Subcutaneous adipose tissue (tissue), 4 donors: ENCODE measurements around the gene PSAT1. TPM values are rescaled to one million over a fixed set of nuclear protein-coding genes. Genes with fewer than 3 reads are reported as not detected.

Experiments
- total RNA-seq, 4 donors: library from RNA; depleted of rRNA; stranded (reverse); fragments of >200 nt; gene quantifications; one replicate each; pipeline ENCODE4 v1.1.0, GENCODE V29; 2016
- TF ChIP-seq, protein P1 (sequence below): fragments of 450-650 bp; IDR thresholded peaks from one replicate; pipeline ENCODE4 v1.5.1; 2016; ENCODE audit warnings: low read depth, mild to moderate bottlenecking, control low read depth, antibody characterized with exemption, moderate library complexity

The PSAT1 gene
- total RNA-seq, 4 donors from 2014 or later, result 0.66 to 33.8 (median 5.8) TPM

DNA sequence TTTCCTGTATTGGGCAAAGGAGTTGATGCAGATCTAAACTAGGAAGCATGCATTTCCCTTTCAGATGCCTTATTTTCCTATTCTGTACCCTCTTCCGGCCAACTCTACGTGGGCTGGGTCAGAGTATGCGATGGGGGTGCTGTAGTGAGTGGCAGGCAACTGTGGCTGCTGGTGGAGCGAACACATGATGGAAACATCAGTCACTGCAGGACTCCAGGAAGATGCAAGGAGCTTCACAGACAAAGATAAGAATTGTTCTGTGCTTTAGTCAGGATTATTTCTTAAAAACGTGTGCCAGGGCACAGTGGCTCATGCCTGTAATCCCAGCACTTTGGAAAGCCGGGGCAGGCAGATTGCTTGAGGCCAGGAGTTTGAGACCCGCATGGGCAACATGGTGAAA is 75.1 kb downstream of the PSAT1 start:
- TF ChIP-seq, protein P1, sequence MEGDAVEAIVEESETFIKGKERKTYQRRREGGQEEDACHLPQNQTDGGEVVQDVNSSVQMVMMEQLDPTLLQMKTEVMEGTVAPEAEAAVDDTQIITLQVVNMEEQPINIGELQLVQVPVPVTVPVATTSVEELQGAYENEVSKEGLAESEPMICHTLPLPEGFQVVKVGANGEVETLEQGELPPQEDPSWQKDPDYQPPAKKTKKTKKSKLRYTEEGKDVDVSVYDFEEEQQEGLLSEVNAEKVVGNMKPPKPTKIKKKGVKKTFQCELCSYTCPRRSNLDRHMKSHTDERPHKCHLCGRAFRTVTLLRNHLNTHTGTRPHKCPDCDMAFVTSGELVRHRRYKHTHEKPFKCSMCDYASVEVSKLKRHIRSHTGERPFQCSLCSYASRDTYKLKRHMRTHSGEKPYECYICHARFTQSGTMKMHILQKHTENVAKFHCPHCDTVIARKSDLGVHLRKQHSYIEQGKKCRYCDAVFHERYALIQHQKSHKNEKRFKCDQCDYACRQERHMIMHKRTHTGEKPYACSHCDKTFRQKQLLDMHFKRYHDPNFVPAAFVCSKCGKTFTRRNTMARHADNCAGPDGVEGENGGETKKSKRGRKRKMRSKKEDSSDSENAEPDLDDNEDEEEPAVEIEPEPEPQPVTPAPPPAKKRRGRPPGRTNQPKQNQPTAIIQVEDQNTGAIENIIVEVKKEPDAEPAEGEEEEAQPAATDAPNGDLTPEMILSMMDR, result no peak

Other genes with a start within 250 kb of the PSAT1 start
- gene CEP78, start 61.0 kb upstream of the PSAT1 start, total RNA-seq, result 10 to 100 TPM in 2 of 4 donors, 1 to 10 TPM in 2; 5.7 to 10.3 (median 9.9) TPM